ENCODE results near the gene EXD3.
"Not testable (repeated sequence)": the region's sequence is repeated elsewhere in the genome, so short reads cannot be mapped to it uniquely, and the experiment has no call there.

Gene EXD3

GRCh38 chr9:137272241-137273094 is 150.5 kb downstream of the EXD3 start:
- no peak for DNase-seq (ENCODE audit: low spot score)

GRCh38 chr9:137271696-137272076 is 151.3 kb downstream of the EXD3 start:
- no peak for DNase-seq (ENCODE audit: low spot score)

GRCh38 chr9:137270929-137271695 is 151.8 kb downstream of the EXD3 start:
- DNase-seq (ENCODE audit: low spot score) = no peak

GRCh38 chr9:137269231-137269772 is 153.7 kb downstream of the EXD3 start:
- DNase-seq (ENCODE audit: low spot score) = no peak

- DNase-seq (ENCODE audit: low spot score) = no peak
These were observed 154.3 kb downstream of the EXD3 start for GRCh38 chr9:137268538-137269201.

- no peak for DNase-seq (ENCODE audit: low spot score)
These were observed 155.0 kb downstream of the EXD3 start for GRCh38 chr9:137267933-137268355.

- DNase-seq (ENCODE audit: low spot score) = no peak
These were observed 156.1 kb downstream of the EXD3 start for GRCh38 chr9:137266585-137267453.

GRCh38 chr9:137266162-137266527 is 156.8 kb downstream of the EXD3 start:
- no peak for DNase-seq (ENCODE audit: low spot score)

- DNase-seq (ENCODE audit: low spot score) = no peak
These were observed 157.3 kb downstream of the EXD3 start for GRCh38 chr9:137265496-137266161.

GRCh38 chr9:137264067-137264466 is 158.9 kb downstream of the EXD3 start:
- no peak for DNase-seq (ENCODE audit: low spot score)

- DNase-seq (ENCODE audit: low spot score) = no peak
These were observed 159.5 kb downstream of the EXD3 start for GRCh38 chr9:137263506-137263905.

GRCh38 chr9:137262909-137263285 is 160.1 kb downstream of the EXD3 start:
- no peak for DNase-seq (ENCODE audit: low spot score)

GRCh38 chr9:137262173-137262908 is 160.6 kb downstream of the EXD3 start:
- DNase-seq (ENCODE audit: low spot score) = not testable (repeated sequence)

Measured in HuH-7 (cell line).